ENCODE measurements around the gene GMPR2.
A peak's percentile ranks its signal among the peaks of the same experiment; 100 is the strongest.

GMPR2 gene

DNA sequence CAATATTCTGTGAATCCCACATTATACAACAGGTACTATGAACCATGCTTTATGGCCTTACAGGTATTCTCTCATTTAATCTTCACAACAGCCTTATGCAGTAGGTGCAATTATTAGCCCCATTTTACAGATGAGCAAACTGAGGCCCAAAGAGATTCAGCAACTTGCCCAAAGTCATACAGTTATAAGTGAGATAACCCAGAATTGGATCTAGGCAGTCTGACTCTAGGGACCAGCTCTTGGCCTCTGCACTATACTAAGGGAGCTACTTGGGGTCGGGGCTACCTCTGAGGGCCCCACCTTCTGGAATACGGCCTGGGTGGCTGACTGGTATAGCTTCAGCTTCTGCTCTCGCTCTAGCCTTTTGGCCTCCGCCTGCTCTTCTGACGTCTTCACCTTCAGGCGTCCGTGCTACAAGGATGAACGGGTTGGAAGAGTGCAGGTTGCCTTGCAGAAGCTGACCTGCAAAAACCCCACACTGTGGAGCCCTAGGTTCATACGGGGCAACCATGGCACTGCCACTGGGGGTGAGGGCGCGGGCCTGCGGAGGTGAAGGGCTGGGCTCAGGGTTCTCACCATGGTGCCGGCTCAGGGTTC is 37.9 kb downstream of the GMPR2 start:
- no peak for DNase-seq

DNA sequence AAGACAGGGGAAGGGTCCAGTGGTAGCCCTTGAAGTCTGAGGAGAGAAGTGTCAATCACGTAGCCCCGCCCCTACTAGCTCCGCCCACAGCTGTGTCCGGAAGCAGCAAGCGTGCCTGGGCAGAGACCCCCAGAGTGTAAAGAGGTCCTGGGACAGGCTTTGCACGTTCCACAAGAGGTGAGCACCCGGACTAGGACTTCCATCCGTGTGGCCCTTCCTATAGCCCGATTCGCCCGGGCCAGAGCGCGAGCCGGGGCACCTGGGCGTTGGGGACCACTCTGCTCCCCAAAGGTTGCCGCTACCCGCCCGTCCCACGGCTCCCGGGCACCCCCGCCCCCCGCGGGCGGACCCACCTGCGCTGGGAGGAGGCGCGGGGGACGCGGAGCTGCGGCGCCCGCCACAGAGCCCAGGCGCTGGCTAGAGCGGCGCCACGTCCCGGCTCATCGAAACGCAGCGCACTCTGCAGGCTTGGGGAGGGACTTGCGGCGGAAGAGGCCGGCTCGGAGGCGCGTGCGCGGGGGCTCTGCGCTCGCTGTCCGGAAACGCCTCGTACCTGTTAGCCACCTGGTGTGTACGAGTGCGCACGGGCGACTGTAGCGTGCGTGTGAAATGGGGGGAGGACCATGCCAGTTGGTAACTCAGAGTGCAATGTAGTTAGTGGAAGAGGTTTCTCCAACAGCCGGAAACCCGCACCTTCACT is 38.6 kb downstream of the GMPR2 start, which contains the start of gene RABGGTA:
RABGGTA (minus strand) TSS at position 464 of the 700 bp plus-strand sequence. CDS start 482 bp downstream, outside the sequence.
- DNase-seq: peak; percentile 84

DNA sequence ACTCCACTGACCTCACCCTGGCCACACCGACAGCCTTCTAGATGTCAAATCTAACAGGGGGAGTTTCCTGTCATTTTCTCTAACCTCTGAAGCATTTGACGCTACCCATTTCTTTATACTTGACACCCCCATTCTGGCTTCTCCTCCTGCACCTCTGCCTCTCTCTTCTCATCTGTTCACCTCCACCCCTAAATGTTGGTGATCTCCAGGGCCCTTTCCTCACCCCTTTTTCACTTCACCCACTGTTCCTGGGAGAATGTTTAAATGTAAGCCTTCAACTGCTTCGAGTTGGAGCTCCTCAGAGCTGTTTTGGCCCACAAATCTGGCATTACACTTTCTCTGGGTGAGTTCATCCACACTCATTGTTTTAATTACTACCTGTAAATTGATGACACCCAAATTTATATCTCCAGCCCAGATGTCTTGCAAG is 39.1 kb downstream of the GMPR2 start:
- DNase-seq: no peak

DNA sequence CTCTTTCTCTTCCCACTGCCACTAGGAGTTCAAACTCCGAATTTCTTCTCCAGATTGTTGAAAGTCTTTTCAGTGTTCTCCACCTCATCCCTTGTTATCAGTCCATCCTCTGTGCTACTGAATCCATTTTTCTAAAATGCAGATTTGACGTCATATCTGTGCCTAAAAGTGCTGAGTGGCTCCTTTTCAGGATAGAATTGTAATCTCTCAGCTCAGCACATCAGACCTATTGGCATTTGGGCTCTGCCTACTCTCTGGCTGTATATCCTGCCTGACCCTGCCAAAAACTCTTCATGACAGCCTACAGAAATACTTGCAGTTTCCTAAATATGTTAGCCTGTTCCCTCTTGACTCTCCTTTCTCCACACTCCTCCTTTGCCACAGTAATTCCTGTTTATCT is 39.7 kb downstream of the GMPR2 start:
- DNase-seq: no peak

DNA sequence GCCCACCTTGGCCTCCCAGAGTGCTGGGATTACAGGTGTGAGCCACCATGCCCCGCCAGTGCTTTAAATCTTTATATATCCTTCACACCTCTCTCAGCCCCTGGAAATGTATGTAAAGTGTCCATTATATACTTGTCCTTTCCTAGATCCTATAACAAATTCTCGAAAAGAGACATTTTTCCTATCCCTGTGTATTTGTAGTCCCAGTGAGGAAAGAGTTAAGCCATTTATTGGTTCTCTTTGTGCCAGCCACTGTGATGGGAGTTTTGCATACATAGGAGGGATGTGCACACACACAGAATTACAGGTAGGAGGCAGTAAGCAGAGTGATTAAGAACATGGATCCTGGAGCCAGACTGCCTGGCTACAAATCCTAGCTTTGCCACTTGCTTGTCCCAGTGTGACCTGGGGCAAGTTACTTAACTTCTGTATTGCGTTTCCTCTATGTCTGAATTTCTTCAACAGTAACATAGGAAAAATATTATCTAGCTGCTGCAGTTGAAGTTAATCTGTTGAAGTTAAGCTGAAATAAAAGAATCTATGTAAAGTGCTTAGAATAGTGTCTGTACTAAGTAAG is 40.8 kb downstream of the GMPR2 start:
- DNase-seq: no peak

DNA sequence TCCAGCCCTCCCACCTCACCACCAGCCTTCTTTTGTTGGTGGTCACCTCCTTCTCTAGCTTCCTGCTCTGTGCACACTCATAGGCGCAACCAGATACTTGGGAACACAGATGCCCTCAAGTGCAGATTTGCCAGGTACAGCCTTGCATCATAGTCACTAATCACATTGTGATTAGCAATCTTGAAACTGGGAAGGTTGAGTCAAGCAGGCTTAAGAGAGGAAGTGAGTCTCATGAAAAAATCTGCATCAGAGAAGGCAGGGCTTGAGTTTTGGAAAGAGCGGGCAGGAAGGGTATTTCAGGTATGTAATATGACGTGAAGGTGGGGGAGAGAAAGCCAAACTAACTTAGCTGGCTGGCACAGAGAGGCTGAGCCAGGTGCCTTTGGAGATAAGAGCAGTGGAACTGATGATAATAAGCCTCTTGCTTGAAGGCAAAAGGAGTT is 41.4 kb downstream of the GMPR2 start:
- DNase-seq: peak; percentile 34

DNA sequence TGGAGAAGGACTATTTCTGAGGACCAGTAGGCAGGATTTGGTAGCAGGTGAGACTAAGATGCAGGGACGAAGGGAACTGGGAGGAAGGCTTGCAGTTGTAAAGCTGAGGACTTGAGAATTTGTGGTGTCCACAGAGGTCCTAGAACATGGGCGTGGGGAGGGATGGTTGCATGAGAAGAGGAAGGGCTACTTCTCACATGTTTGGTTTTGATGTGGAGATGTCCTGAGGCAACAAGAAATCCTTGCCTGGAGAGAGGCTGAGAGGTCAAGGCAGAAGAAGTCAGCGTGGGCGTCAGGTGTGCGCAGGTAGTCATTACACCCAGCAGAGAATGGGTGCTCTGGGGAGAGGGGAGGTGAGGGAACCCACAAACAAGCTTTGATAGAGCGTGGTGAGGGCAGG is 44.3 kb downstream of the GMPR2 start:
- DNase-seq: no peak

DNA sequence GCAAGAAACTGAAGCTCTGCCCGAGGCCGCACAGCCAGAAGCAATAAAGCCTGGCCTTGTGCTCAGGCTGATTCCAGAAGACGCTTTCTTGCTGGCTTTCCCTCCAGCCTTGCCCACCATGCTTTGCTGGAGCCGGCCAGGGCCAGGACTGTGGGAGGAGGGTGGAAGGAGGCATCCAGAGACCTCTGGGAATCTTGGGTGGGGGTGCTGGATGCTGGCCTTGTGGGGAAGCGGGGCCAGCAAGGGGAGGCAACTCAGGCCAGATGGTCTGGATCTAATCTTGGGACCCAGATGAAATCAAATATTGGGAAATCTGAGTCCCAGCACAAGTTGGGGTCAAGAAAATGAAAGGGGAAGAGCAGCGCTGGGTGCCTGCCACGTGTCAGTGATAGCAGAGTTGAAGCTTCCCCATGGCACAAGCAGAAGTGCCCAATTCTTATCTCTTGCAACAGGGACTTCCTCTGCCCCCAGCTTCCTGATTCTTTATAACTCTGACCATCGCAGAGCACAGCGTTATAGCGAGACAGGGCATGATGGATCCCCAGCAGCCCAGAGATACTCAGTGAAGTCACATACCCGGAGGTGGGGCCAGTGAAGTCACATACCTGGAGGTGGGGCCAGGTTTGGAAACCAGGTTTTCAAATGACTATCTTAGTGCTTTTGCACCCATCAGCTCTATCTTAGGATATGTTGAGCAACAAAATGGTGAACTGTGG is 45.0 kb downstream of the GMPR2 start:
- peak; percentile 13 for DNase-seq

DNA sequence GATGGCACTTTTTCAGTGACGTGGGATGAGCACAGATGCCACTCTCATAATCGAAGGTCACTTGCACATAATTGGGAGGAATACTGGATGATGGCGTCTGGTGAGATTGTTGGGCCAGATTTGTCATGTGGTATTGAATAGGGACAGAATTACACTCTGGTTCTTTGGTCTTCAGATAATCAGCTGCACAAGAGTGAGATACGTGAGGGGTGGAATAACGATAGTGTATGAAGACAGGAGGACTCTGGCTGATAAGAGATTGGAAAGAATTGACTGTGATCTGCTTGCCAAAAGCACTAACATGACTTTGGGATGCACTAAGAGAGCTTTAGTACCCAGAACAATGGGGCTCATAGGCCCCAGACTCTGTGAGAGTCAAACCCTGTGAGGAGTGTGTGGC is 45.7 kb downstream of the GMPR2 start:
- DNase-seq: no peak

DNA sequence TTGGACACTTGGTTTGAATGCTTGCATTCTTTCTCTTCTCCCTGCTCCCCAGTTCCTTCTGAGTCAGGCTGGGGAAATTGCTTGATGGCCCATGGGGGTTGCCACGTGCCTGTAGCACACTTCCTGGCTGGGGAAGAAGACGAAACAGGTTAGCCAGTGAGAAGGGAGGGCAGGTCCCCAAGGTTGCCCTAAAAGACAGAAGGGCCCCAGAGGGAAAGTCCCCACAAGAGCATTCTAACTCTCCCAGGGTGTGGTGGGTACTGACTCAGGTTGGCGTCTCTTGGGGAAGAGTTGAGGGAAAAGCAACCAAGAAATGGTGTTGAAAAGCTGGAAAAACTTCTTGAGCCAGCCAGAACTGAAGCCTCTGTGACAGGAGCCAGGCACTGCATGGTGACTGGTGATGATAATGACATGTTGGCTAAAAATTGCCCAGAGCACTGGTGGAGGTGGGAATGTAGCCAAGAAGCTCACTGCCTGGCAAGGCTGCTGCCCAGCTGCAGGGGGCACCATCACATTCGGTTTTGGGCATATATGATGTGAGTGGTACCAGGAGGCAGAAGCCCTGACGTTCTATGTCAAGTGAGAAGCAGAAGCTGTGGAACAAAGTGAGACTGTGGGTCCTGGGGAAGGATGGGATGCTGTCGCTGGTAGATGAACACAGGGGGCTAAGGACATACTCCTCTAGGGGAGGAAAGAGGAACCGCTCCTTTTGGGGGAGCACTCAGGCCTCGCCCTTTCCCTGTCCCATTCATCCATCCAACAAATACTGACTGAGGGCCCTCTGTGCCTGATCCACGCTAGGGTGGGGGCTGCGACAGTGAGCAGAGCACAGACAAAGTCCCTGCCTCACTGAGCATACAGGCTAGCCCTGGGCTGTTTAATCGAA is 46.8 kb downstream of the GMPR2 start:
- peak; percentile 48 for DNase-seq

DNA sequence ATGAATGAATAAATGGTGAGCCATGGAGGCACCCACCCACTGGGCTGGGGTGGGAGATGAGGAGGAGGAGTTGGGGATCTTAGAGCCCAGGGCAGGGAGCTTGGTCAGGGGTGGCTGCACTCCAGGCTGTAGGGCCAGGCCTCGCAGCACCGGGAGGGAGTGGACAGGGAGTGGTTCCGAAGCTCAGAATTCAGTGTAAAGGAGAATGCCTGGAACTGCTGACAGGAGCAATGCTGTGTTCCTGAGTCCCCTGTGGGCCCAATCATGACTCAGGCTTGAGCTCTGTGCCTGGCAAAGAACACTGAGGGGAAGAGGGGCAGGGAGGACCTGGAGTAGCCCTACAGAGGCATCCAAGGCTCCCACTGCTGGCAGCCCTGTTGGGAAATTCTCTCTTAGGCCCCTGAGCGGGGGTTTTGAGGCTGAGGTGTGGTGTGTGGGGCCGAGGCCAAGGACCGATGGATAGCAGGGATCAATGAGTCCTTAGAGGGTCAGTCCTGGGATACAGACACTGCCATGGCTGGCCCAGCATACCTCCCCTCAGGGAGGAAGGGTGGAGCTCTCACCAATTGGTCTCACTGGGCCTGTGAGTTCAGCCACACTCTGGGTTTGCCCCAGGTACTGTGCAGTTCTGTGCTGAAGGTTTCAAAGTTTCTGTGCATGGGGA is 48.2 kb downstream of the GMPR2 start:
- DNase-seq: no peak

DNA sequence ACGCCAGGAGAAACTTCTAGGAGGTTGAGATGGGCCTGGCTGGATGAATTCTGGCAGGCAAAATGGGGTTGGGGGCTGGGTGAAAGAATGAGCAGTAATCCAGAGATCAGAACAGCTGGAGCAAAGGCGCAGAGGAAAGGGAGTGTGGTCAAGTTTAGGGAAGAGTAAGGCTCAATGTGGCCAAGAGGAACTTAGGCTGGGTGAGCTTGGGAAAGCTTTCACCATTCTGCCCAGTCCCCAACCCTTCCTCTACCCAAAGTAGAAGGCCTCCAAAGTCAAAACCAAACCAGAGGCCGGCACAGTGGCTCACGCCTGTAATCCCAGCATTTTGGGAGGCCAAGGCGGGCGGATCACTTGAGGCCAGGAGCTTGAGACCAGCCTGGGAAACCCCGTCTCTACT is 48.9 kb downstream of the GMPR2 start:
- no peak for DNase-seq

DNA sequence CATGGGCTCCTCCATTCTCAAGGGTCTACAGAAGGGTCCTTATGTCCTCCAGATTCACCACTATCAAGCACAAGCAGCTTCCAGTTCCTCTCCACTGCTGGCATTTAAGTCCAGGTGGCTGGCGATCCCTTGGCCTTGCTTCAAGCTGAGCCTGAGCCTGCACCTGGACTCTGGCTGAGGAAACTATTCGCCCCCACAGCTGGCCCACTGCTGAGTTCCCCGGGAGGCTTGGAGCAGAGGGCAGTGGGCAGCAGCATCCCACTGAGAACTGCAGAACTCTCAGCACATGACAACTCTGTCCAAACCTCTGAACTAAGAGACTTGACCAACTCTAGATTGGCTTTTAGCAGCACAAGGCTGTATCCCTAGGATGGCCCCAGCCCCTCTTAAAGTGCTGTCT is 50.0 kb downstream of the GMPR2 start:
- DNase-seq: no peak

DNA sequence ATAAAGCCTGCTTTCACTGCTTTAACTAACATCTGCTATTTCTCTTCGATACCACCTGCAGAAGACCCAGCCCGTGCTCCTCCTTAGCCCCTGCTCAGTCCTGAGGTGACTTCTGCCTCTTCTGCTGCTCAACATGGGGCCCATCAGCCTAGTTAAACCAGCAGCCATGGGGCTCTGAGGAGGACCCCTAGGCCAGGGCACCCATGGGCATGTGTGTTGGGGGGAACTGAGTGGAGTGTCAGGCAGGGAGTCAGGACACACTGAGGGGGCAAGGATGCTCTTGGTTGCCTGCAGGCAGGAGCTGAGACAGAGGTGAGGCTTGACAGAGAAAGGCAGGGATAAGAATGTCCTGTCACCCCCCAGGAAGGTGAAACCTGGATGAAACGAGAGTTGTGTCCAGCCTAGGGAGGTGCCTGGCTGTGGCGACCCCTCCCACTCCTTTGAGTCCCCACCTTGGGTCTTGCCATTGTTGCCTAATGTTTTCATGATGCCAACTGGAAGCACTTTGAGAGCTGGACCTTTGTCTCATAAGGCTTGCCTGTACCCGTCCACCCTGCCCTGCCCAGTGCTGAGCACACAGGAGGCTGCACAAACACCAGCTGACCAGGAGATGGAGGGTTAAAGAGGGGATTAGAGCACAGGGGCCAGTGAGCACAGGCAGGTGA is 51.2 kb downstream of the GMPR2 start:
- DNase-seq: no peak

DNA sequence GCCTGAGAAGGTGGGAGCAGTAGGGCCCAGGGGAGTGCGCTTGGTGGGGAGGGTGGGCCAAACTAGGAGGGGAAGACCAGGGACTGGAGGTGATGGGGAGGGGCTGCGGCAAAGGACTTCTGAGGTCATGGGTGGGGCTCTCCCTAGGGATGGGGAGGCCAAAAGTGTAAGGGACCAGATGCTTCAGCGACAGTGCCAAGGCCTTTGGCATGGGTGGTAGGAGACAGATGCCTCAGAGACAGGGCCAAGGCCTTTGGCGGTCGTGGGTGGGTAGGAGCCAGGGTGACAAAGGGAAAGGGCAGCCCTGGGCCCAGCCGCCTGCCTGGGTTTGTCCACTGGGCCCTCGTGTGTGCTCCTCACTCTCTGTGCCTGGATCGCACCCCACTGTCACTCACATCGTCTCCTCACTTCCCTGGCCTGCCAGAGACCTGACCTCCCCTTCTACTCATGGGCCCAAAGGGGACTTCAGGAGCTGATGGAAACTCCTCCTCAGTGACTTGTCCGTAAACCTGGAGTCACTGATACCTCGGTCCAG is 51.8 kb downstream of the GMPR2 start:
- DNase-seq: no peak

DNA sequence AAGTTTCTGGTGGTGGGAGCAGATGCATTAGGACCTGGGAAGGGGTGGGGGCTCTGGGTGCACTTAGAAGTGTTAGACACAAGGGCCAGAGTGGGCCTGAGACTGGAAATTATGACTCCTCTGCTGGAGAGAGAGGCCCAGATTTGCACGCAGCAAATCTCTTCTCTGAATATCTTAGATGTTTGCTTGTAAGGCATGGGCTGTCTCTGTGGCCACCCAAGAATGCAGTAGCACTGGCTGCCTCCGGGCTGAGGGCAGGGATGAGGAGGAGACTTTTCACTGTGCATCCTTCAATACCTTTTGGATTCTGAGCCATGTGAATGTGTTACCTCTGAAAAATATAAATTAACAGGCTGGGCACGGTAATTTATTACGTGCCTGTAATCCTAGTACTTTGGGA is 52.6 kb downstream of the GMPR2 start:
- no peak for DNase-seq

DNA sequence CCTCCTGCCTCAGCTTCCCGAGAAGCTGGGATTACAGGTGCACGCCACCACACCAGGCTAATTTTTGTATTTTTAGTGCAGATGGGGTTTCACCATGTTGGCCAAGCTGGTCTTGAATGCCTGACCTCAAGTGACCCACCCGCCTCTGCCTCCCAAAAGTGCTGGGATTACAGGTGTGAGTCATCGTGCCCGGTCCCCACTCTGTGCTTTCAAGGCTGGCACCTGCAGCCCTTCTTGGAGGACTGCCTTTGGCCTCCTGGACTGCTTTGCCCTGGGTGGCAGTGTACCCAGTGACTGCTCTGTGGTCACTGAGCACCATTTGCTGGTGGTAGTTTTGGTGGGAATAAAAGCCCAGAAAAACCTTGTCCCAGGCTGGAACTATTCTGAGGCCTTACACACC is 54.3 kb downstream of the GMPR2 start:
- DNase-seq: no peak

Measured in stimulated activated CD4-positive, alpha-beta T cell treated with anti-CD3 and anti-CD28 coated beads, Interleukin-12 subunit alpha, Interleukin-12 subunit beta, amount 100 ng/mL, for 4 hours (primary cell).